Thyroid gland (tissue), 4 donors: ENCODE measurements around the gene ACMSD. TPM values are rescaled to one million over a fixed set of nuclear protein-coding genes. Genes with fewer than 3 reads are reported as not detected.

ENCODE experiments used
- DNase-seq, 2 donors: peaks; one replicate each; pipeline ENCODE4 v3.0.0-alpha.2; 2019
- H3K27ac ChIP-seq, 3 donors: fragments of 200-600 bp; sonication (generic); 1 replicate in 2 of 3; 2 replicates in 1 of 3; pipeline ENCODE4 v1.5.1; 2016 to 2019; ENCODE audit warnings: mild to moderate bottlenecking in 1 of 3, moderate library complexity in 1 of 3
- H3K27me3 ChIP-seq: fragments of 200-600 bp; sonication (generic); one replicate; pipeline ENCODE4 v1.5.1; 2019
- H3K36me3 ChIP-seq, 2 donors: fragments of 200-600 bp; sonication (generic); one replicate each; pipeline ENCODE4 v1.5.1; 2016 to 2019
- H3K4me1 ChIP-seq, 2 donors: fragments of 200-600 bp; sonication (generic); one replicate each; pipeline ENCODE4 v1.5.1; 2017 to 2019
- H3K4me3 ChIP-seq, 3 donors: fragments of 200-600 bp; sonication (generic); replicated peaks in 1 of 3; 1 replicate in 2 of 3; 2 replicates in 1 of 3; pipeline ENCODE4 v1.5.1; 2016; ENCODE audit warnings: mild to moderate bottlenecking in 1 of 3
- H3K9me3 ChIP-seq: fragments of 200-600 bp; sonication (generic); one replicate; pipeline ENCODE4 v1.5.1; 2017
- CTCF ChIP-seq, 6 experiments: fragments of 200-600 bp in 3 of 6; fragments of 450-650 bp in 3 of 6; sonication (generic) in 3 of 6; IDR thresholded peaks; one replicate each; pipeline ENCODE4 v1.5.1; 2016 to 2019; ENCODE audit warnings: antibody characterized with exemption in 6 of 6, mild to moderate bottlenecking in 2 of 6, inconsistent platforms in 1 of 6, moderate library complexity in 1 of 6
- POLR2A ChIP-seq, 2 donors: fragments of 450-650 bp; IDR thresholded peaks; one replicate each; pipeline ENCODE4 v1.6.1; 2017; ENCODE audit warnings: antibody characterized with exemption in 2 of 2, mild to moderate bottlenecking in 2 of 2, moderate library complexity in 1 of 2
- WGBS, 2 donors: methylation state at CpG; one replicate each; pipeline ENCODE4 v1.1.5; 2017; 5-methylcytosine and 5-hydroxymethylcytosine counted together
- intact Hi-C: fragments of 100-400 bp; cut with DNase I; formaldehyde crosslinking; loops from one replicate; pipeline ENCODE4 v1.15.1; 2023
- total RNA-seq, 4 donors: library from RNA; depleted of rRNA; stranded (reverse); fragments of >200 nt; gene quantifications; one replicate each; pipeline ENCODE4 v1.2.3, GENCODE V29; 2016

The ACMSD gene
- total RNA-seq, 4 donors from 2014 or later, result 1.4 TPM; not detected in 3

GRCh38 chr2:134936691-134937090 is 98.3 kb downstream of the ACMSD start:
- TF ChIP-seq CTCF (IDR thresholded peaks at IDR 0.05) (no peak), POLR2A (IDR thresholded peaks at IDR 0.05) (no peak)
- 65 to 67% methylated on average over 4 of the region's 4 CpGs for WGBS, 2 donors
- H3K36me3 ChIP-seq, result peaks cover 7 to 11% of the 10 kb centered on the region in 2 donors
- no peak overlapping the region for H3K27ac ChIP-seq
- peaks cover 27 to 30% of the 10 kb centered on the region in 2 donors for H3K4me1 ChIP-seq
- intact Hi-C loops, result no loop called here
- DNase-seq, result no peak
- no peak overlapping the region for H3K4me3 ChIP-seq
- H3K9me3 ChIP-seq, result no peaks in the 10 kb centered on the region
- H3K27me3 ChIP-seq, result no peaks in the 10 kb centered on the region

DNA sequence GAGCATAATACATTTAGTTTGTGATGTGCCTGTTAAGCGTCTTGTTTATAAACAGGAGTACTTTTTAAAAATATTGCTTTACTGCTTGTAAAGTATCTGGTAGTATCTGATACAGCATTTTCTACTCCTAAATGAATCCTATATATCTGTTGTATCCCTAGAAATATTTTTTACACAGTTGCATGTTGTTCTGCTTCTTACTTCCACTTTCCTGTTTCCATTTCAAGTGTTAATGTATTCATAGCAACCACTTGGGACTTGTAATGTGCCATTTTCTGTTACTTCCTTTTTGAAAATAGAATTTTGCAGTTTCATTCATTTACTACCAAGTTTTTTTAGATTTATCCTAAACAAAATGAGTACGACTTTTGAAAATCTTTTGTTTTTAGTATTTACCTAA is 105.1 kb downstream of the ACMSD start:
- no peak for DNase-seq
- no peak overlapping the region for H3K27ac ChIP-seq
- peaks cover 8 to 11% of the 10 kb centered on the region in 2 donors for H3K36me3 ChIP-seq
- no peak for TF ChIP-seq POLR2A (IDR thresholded peaks at IDR 0.05)
- no peak for TF ChIP-seq CTCF (IDR thresholded peaks at IDR 0.05)
- H3K4me1 ChIP-seq, result no peaks in the 10 kb centered on the region
- WGBS, 2 donors, result 87 to 90% methylated on average over 2 of the region's 2 CpGs
- H3K27me3 ChIP-seq, result no peaks in the 10 kb centered on the region
- no peaks in the 10 kb centered on the region for H3K9me3 ChIP-seq
- no peak overlapping the region for H3K4me3 ChIP-seq
- intact Hi-C loops, result no loop called here

DNA sequence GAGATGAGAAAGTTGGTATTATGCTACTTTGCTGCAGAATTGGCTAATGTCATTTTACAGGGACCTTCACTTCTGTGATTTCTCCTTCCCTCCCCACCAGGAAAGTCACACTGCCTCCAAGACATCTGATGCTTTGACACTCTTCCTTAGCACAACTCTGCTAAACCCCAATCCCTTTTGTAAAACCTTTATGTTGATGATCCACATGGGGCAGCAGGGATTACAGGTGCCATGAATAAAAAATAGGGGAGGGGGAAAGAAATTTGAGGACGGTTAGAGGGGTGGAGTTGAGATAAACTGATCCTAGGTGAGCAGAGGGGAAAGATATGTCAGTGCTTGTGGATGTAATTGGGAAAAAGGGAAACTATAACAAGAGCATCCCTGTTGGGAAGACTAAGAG is 106.6 kb downstream of the ACMSD start:
- Histone ChIP-seq H3K4me3 (no peak overlapping the region), H3K9me3 (no peaks in the 10 kb centered on the region), H3K36me3 (peaks cover 8 to 16% of the 10 kb centered on the region in 2 donors), H3K4me1 (no peaks in the 10 kb centered on the region), H3K27me3 (no peaks in the 10 kb centered on the region), H3K27ac (no peak overlapping the region)
- no peak for DNase-seq
- no peak for TF ChIP-seq CTCF (IDR thresholded peaks at IDR 0.05)
- no peak for TF ChIP-seq POLR2A (IDR thresholded peaks at IDR 0.05)
- intact Hi-C loops, result no loop called here
- 87 to 93% methylated on average over 1 of the region's 1 CpG for WGBS, 2 donors

DNA sequence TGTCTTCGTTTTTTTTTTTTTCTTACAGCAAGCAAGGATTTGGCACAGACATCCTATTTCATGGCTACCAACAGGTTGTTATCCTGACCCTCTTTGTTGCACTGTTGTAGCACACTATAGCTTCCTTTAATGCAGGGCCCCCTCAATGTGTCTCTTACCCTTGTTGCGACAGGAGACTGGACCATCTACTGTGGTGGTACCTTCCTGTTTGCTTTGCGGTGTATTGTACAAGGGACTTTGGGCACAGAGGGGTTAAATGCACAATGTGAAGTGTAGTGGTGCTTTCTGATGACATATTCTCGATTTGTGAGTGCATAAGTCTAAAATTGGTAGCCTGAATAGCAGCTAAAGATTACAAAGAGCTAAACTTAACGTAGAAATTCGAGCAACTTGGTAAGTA is 107.7 kb downstream of the ACMSD start:
- TF ChIP-seq CTCF (IDR thresholded peaks at IDR 0.05) (no peak), POLR2A (IDR thresholded peaks at IDR 0.05) (no peak)
- Histone ChIP-seq H3K9me3 (no peaks in the 10 kb centered on the region), H3K36me3 (peaks cover 7 to 15% of the 10 kb centered on the region in 2 donors), H3K4me1 (no peaks in the 10 kb centered on the region), H3K4me3 (no peak overlapping the region), H3K27ac (no peak overlapping the region), H3K27me3 (no peaks in the 10 kb centered on the region)
- intact Hi-C loops, result no loop called here
- WGBS, 2 donors, result 89 to 90% methylated on average over 6 of the region's 6 CpGs
- DNase-seq, result no peak

DNA sequence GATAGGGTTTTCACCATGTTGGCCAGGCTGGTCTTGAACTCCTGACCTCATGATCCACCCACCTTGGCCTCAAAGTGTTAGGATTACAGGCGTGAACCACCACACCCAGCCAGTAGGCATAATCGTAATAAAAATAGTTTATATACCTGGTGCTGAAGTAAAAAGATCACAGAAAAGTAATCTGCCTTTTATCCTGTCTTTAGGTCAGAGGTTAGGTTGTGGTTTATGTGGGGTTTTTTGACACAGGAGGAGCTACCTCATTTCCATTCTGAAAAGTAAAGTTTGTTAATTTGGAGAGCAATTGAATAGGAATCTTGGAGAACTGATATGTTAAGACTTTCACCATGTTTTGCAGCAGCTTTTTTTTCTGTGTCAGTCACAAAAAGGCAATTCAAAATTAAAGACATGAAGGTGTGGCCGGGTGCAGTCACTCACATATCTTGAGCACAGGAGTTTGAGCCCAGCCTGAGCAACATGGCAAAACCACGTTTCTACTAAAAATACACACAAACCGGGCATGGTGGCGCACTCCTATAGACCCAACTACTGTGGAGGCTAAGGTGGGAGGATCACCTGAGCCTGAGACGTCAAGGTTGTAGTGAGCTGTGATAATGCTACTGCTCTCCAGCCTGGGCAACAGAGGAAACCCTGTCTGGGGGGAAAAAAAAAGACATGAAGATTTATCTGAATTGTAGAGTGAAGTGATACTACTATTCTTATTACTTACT is 111.7 kb downstream of the ACMSD start:
- intact Hi-C loops, result no loop called here
- H3K27ac ChIP-seq, result no peak overlapping the region
- H3K27me3 ChIP-seq, result no peaks in the 10 kb centered on the region
- H3K4me1 ChIP-seq, result no peaks in the 10 kb centered on the region
- DNase-seq, result no peak
- 90 to 94% methylated on average over 7 of the region's 7 CpGs for WGBS, 2 donors
- TF ChIP-seq CTCF (IDR thresholded peaks at IDR 0.05), result no peak
- no peak for TF ChIP-seq POLR2A (IDR thresholded peaks at IDR 0.05)
- no peaks in the 10 kb centered on the region for H3K9me3 ChIP-seq
- H3K4me3 ChIP-seq, result no peak overlapping the region
- H3K36me3 ChIP-seq, result peaks cover 22 to 33% of the 10 kb centered on the region in 2 donors
